Motor neuron (in vitro differentiated cells): Measurements from ENCODE around the gene KIRREL3. TPM values are rescaled to one million over a fixed set of nuclear protein-coding genes. Genes with fewer than 3 reads are reported as not detected.

ENCODE experiments used
- ATAC-seq, 8 experiments: fragments of 200-7000 bp; cut with Tn5 transposase; replicated peaks in 6 of 8; 2 replicates each; pipeline ENCODE4 v1.8.0; 2021; ENCODE audit warnings: mild to moderate bottlenecking in 8 of 8, moderate library complexity in 8 of 8
- H3K27ac ChIP-seq, 2 donors: fragments of 250-450 bp; sonication (Bioruptor Pico); 2 replicates each; pipeline ENCODE4 v1.9.0; 2021; ENCODE audit warnings: antibody characterized with exemption in 2 of 2, mild to moderate bottlenecking in 2 of 2, moderate library complexity in 1 of 2
- H3K4me1 ChIP-seq, 2 donors: fragments of 250-450 bp; sonication (Bioruptor Pico); replicated peaks in 1 of 2; 2 replicates each; pipeline ENCODE4 v1.6.1; 2021; ENCODE audit warnings: antibody characterized with exemption in 2 of 2, mild to moderate bottlenecking in 2 of 2, moderate library complexity in 1 of 2
- H3K4me3 ChIP-seq, 5 donors: fragments of 250-450 bp; sonication (Bioruptor Pico); 2 replicates each; pipeline ENCODE4 v1.9.0; 2021; ENCODE audit warnings: antibody characterized with exemption in 5 of 5, mild to moderate bottlenecking in 5 of 5, moderate library complexity in 4 of 5
- WGBS, 10 experiments: fragments of 450-650 bp; shearing (Covaris generic); methylation state at CpG; one replicate each; pipeline ENCODE4 v1.0.0; 2022; 5-methylcytosine and 5-hydroxymethylcytosine counted together
- in situ Hi-C, 9 experiments: fragments of 400-800 bp; cut with MboI; loops; one replicate each; pipeline ENCODE4 v1.15.0; 2021; ENCODE audit warnings: low sequenced_read_pairs in 9 of 9, low pct_unique_long_range_greater_than_20kb in 2 of 9; ENCODE audit not compliant: unreplicated experiment in 9 of 9
- total RNA-seq, 8 experiments: library from RNA; unstranded; fragments of 300-600 nt; gene quantifications; 2 replicates each; pipeline versions ENCODE4 v1.2.3 to v1.2.4, GENCODE V29; 2022

KIRREL3 gene
- total RNA-seq, 8 experiments from 2014 or later: 3.2 to 53.1 (median 4.8) TPM

DNA sequence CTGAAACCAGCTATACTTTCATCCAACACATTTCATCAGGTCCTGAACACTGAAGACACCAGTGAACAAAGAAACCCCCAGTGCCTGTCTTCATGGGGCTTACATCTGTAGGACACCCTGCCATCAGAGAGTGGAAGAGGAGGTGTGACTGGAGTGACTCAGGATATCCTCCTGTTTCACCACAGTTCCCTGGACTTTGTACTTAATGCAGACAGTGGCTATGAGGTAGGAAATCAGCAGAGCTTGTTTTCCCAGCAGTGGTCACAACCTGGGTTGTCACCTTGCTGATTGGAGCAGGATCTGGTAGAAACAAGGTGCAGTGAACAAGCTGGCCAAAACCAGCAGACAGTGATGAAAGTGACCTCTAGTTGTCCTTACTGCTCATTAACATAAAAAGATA is 128.8 kb downstream of the KIRREL3 start:
- Histone ChIP-seq H3K4me1 (peaks cover 0 to 7% of the 10 kb centered on the region in 2 donors), H3K4me3 (no peak overlapping the region), H3K27ac (no peak overlapping the region)
- in situ Hi-C loops: no loop called here
- ATAC-seq: no peak

DNA sequence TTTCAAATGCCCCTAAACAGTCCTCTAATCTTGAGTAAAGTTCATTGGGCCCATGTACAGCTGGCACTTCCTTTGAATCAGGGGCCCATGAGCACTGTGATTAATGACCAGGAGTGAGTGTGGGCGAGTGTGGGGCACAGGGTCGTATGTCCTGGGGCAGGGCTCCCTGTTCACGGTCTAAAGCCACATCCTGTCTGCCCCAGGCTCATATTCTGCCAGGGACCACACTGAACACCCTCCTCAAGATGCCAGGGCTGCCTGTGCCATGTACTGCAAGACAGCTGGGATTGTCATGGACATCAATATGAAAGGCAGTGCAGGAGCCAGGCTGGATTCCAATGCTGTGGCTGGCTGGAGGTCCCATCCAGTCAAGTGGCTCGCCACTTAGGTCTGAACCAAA is 130.5 kb downstream of the KIRREL3 start:
- Histone ChIP-seq H3K4me3 (no peak overlapping the region), H3K4me1 (peaks cover 0 to 13% of the 10 kb centered on the region in 2 donors), H3K27ac (no peak overlapping the region)
- WGBS, 10 experiments: 58 to 100% (median 73%) methylated on average over 1 to 4 of the region's 4 CpGs; no CpG with 5 or more reads in 4 of the 10 experiments
- in situ Hi-C loops: no loop called here
- no peak for ATAC-seq

DNA sequence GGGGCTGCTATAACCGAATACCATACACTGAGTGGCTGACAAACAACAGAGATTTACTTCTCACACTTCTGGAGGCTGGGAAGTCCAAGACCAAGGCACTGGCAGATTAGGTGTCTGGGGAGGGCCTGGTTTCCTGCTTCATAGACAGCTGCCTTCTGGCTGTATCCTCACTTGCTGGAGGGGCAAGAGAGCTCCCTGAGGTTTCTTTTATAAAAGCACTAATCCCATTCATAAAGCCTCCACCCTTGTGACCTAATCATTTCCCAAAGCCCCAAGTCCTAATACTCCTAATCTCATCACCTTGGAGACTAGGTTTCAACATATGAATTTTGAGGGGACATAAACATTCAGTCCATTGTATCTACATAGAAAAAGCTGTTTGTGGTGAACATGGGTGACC is 131.8 kb downstream of the KIRREL3 start:
- peaks cover 0 to 13% of the 10 kb centered on the region in 2 donors for H3K4me1 ChIP-seq
- H3K27ac ChIP-seq: no peak overlapping the region
- H3K4me3 ChIP-seq: no peak overlapping the region
- peak in 3 of 8 experiments; percentile 39 to 76 (median 68) for ATAC-seq
- in situ Hi-C loops: no loop called here
- 20 to 71% (median 33%) methylated on average over 1 of the region's 1 CpG; no CpG with 5 or more reads in 7 of the 10 experiments for WGBS, 10 experiments

GRCh38 chr11:126864934-126865333 is 135.6 kb downstream of the KIRREL3 start:
- 40 to 100% (median 85%) methylated on average over 1 to 4 of the region's 4 CpGs; no CpG with 5 or more reads in 2 of the 10 experiments for WGBS, 10 experiments
- H3K4me3 ChIP-seq: no peak overlapping the region
- in situ Hi-C loops: no loop called here
- peaks cover 7 to 24% of the 10 kb centered on the region in 2 donors for H3K4me1 ChIP-seq
- H3K27ac ChIP-seq: no peak overlapping the region
- no peak for ATAC-seq

DNA sequence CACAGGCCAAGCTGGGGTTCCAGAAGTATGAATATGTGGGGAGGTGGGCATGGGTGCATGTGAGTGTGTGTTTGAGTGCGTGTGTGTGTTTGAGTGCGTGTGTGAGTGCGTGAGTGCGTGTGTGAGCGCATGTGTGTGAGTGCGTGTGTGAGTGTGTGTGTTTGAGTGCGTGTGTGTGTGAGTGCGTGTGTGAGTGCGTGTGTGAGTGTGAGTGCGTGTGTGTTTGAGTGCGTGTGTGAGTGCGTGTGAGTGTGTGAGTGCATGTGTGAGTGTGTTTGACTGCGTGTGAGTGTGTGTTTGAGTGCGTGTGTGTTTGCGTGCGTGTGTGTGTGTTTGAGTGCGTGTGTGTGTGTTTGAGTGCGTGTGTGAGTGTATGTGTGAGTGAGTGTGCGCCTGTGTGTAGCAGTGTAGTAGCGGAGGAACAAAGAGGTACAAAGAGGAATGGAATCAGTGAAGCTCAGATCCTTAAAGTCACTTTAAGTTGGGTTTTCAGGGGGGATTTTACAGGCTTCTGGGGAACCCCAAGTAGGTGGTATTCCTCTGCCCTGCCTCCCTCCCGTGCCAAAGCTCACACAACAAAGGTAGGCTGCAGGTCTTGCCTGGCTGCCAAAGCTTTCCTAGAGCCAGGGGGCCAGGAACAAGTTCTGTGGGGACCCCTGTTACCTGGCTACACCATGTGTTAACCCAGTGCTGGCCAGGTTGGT is 137.1 kb downstream of the KIRREL3 start:
- H3K27ac ChIP-seq: no peak overlapping the region
- WGBS, 10 experiments: 29 to 100% (median 81%) methylated on average over 1 to 8 of the region's 21 CpGs; no CpG with 5 or more reads in 2 of the 10 experiments
- ATAC-seq: no peak
- in situ Hi-C loops: no loop called here
- no peak overlapping the region for H3K4me3 ChIP-seq
- peaks cover 7 to 29% of the 10 kb centered on the region in 2 donors for H3K4me1 ChIP-seq

- ATAC-seq: peak in 2 of 8 experiments; percentile 19 to 25
- 20 to 100% (median 60%) methylated on average over 1 to 4 of the region's 7 CpGs; no CpG with 5 or more reads in 4 of the 10 experiments for WGBS, 10 experiments
- Histone ChIP-seq H3K4me3 (no peak overlapping the region), H3K4me1 (peaks cover 12 to 35% of the 10 kb centered on the region in 2 donors), H3K27ac (no peak overlapping the region)
- in situ Hi-C loops: no loop called here
Observed at GRCh38 chr11:126862664-126863243, 137.8 kb downstream of the KIRREL3 start.

GRCh38 chr11:126861796-126862459 is 138.6 kb downstream of the KIRREL3 start:
- ATAC-seq: no peak
- in situ Hi-C loops: no loop called here
- Histone ChIP-seq H3K4me1 (peaks cover 12 to 37% of the 10 kb centered on the region in 2 donors), H3K27ac (no peak overlapping the region), H3K4me3 (no peak overlapping the region)
- 60 to 94% (median 80%) methylated on average over 1 to 10 of the region's 10 CpGs; no CpG with 5 or more reads in 2 of the 10 experiments for whole genome bisulfite sequencing, 10 experiments

- Histone ChIP-seq H3K4me3 (no peak overlapping the region), H3K4me1 (peaks cover 12 to 27% of the 10 kb centered on the region in 2 donors), H3K27ac (peak overlapping the region in 1 of 2 donors; percentile 48)
- WGBS, 10 experiments: 0 to 83% (median 64%) methylated on average over 1 to 7 of the region's 9 CpGs; no CpG with 5 or more reads in 2 of the 10 experiments
- in situ Hi-C loops: no loop called here
- peak in 5 of 8 experiments; percentile 82 to 92 (median 89) for ATAC-seq
Observed at GRCh38 chr11:126857860-126858808, 142.4 kb downstream of the KIRREL3 start.

DNA sequence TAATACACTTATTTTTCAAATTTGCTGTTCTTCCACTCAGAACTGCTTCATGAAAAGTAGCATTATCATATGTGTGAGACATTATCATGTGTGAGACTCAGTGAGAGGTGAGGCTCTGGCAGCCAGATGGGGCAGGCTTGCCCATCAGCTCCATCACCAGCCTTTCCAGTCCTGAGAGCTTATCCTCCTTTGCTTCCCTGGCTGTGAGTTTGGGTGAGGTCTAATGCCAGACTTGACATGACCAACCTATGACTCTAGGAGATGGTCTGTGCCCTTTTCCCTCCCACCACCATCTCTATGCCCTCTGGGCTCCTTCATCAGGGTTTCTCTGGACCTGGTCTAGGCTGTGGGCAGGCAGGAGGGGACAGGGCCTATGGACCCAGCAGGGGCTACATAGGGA is 145.0 kb downstream of the KIRREL3 start:
- Histone ChIP-seq H3K4me3 (no peak overlapping the region), H3K27ac (no peak overlapping the region), H3K4me1 (peaks cover 5 to 26% of the 10 kb centered on the region in 2 donors)
- ATAC-seq: no peak
- in situ Hi-C loops: no loop called here

GRCh38 chr11:126853732-126854131 is 146.8 kb downstream of the KIRREL3 start:
- in situ Hi-C loops: no loop called here
- H3K4me3 ChIP-seq: no peak overlapping the region
- H3K4me1 ChIP-seq: peaks cover 5 to 24% of the 10 kb centered on the region in 2 donors
- 36 to 92% (median 68%) methylated on average over 2 of the region's 2 CpGs; no CpG with 5 or more reads in 2 of the 10 experiments for WGBS, 10 experiments
- H3K27ac ChIP-seq: no peak overlapping the region
- peak in 2 of 8 experiments; percentile 28 to 89 for ATAC-seq

DNA sequence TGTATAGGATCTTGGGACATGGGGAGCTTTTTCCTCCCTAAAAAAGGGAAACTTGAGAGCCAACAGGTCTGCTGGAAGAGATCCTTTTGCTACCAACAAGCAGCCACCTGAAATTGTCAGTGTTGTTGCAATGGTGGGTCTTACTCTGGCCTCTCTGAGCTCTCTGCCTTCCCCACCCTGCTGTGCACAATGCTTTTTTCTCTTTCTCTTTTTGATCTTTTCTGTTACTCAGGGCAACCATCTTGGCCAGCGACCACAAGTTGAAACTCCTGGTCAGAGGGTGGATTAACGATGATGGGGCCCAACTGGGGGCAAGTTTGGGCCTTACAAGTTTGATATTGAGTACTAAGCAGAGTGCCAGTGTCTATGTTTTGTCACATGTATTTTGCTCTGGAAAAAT is 155.8 kb downstream of the KIRREL3 start:
- ATAC-seq: peak in 1 of 8 experiments; percentile 69
- Histone ChIP-seq H3K4me3 (no peak overlapping the region), H3K4me1 (peaks cover 3% of the 10 kb centered on the region in 2 donors), H3K27ac (no peak overlapping the region)
- in situ Hi-C loops: no loop called here
- WGBS, 10 experiments: 31 to 80% (median 56%) methylated on average over 1 to 2 of the region's 2 CpGs; no CpG with 5 or more reads in 4 of the 10 experiments

- ATAC-seq: no peak
- Histone ChIP-seq H3K4me3 (no peak overlapping the region), H3K4me1 (peaks cover 3 to 20% of the 10 kb centered on the region in 2 donors), H3K27ac (no peak overlapping the region)
- in situ Hi-C loops: no loop called here
- 20 to 100% (median 69%) methylated on average over 1 to 4 of the region's 5 CpGs; no CpG with 5 or more reads in 1 of the 10 experiments for WGBS, 10 experiments
Observed at GRCh38 chr11:126843096-126843495, 157.5 kb downstream of the KIRREL3 start.
